ENCODE data around the gene FOXO1.

FOXO1 gene

GRCh38 chr13:40536443-40537113 lies 129.9 kb downstream of the FOXO1 start:
- no peak overlapping the region for H3K4me3 ChIP-seq (ENCODE audit: low read depth, low read length)
- no peaks in the 10 kb centered on the region for H3K27me3 ChIP-seq (replicated peaks)
- no peak for DNase-seq
- H3K27ac ChIP-seq = no peak overlapping the region
- no peak for TF ChIP-seq CTCF (IDR thresholded peaks at IDR 0.05; ENCODE audit: low read depth, low read length, missing control alignments)
- no peaks in the 10 kb centered on the region for H3K36me3 ChIP-seq (replicated peaks)
- in situ Hi-C loops (cut with HindIII; ENCODE audit: low pct_ligation_motif_present, low sequenced_read_pairs) = no loop called here

GRCh38 chr13:40535345-40535836 lies 131.1 kb downstream of the FOXO1 start:
- TF ChIP-seq CTCF (IDR thresholded peaks at IDR 0.05; ENCODE audit: low read depth, low read length, missing control alignments) = no peak
- in situ Hi-C loops (cut with HindIII; ENCODE audit: low pct_ligation_motif_present, low sequenced_read_pairs) = no loop called here

DNA sequence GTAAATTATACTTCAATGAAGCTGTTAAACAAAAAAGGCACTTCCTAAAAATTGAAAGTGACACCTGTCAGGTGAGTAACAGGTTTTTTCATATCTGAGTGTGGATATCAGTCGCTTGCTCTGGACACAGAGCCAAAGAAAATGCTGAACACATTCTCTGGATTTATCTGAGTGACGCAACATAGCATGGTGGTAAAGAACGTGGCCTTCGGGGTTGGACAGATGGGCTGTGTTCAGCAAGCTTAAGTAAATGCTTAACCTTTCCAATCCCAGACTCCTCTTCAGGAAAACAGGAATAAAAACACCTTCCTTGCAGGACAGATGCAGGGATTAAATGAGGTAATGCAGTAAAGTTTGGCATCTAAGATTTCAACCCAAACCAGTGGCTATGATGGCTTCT lies 132.0 kb downstream of the FOXO1 start:
- Histone ChIP-seq H3K27me3 (replicated peaks) (no peaks in the 10 kb centered on the region), H3K4me3 (ENCODE audit: low read depth, low read length) (no peak overlapping the region), H3K27ac (no peak overlapping the region), H3K36me3 (replicated peaks) (no peaks in the 10 kb centered on the region)
- DNase-seq = no peak
- in situ Hi-C loops (cut with HindIII; ENCODE audit: low pct_ligation_motif_present, low sequenced_read_pairs) = no loop called here
- TF ChIP-seq CTCF (IDR thresholded peaks at IDR 0.05; ENCODE audit: low read depth, low read length, missing control alignments) = no peak

More at GRCh38 chr13:40535345-40535836, 131.1 kb downstream of the FOXO1 start:
- no peak for DNase-seq
- no peak overlapping the region for H3K4me3 ChIP-seq (ENCODE audit: low read depth, low read length)
- no peaks in the 10 kb centered on the region for H3K36me3 ChIP-seq (replicated peaks)
- no peak overlapping the region for H3K27ac ChIP-seq
- H3K27me3 ChIP-seq (replicated peaks) = no peaks in the 10 kb centered on the region

- TF ChIP-seq CTCF (IDR thresholded peaks at IDR 0.05; ENCODE audit: low read depth, low read length, missing control alignments) = no peak
- Histone ChIP-seq H3K36me3 (replicated peaks) (no peaks in the 10 kb centered on the region), H3K4me3 (ENCODE audit: low read depth, low read length) (no peak overlapping the region), H3K27ac (no peak overlapping the region), H3K27me3 (replicated peaks) (no peaks in the 10 kb centered on the region)
- DNase-seq = no peak
- in situ Hi-C loops (cut with HindIII; ENCODE audit: low pct_ligation_motif_present, low sequenced_read_pairs) = no loop called here
Observed at GRCh38 chr13:40533072-40533471, 133.4 kb downstream of the FOXO1 start.

DNA sequence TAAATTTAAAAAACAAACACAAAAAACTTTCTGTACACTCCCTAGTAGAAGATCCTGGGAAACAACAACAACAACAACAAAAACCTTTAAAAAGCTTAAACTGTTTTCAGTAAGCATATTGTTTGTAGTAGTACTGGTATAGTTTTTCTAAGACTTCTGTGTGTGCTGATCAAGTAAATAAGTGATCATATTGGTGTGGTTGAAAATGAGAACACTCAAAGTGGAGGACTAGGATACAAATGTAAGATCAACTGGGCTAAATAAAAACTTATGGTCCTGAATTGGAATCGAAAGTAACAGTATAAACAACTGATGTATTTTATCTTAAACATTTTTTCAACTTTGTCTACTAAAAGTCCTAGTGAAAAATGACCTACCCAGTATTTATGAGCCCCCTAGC lies 135.5 kb downstream of the FOXO1 start:
- H3K36me3 ChIP-seq (replicated peaks) = no peaks in the 10 kb centered on the region
- TF ChIP-seq CTCF (IDR thresholded peaks at IDR 0.05; ENCODE audit: low read depth, low read length, missing control alignments) = no peak
- H3K27ac ChIP-seq = no peak overlapping the region
- DNase-seq = no peak
- no peak overlapping the region for H3K4me3 ChIP-seq (ENCODE audit: low read depth, low read length)
- in situ Hi-C loops (cut with HindIII; ENCODE audit: low pct_ligation_motif_present, low sequenced_read_pairs) = no loop called here
- no peaks in the 10 kb centered on the region for H3K27me3 ChIP-seq (replicated peaks)

DNA sequence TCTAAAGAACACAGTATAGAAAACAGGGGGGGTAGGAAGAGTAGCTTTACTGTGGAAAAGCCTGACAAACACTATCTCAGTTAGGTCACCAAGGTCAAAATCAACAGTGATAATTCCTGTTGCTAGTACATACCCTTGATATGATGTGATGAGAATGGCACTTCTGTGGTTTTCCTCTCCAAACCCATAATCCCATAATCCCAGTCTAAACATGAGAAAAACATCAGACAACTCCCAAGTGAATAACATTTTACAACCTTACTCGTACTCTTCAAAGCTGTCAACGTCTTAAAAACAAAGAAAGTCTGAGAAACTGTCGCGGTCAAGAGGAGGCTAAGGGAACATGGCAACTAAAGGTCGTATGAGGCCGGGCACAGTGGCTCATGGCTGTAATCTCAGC lies 137.6 kb downstream of the FOXO1 start:
- no peaks in the 10 kb centered on the region for H3K27me3 ChIP-seq (replicated peaks)
- H3K36me3 ChIP-seq (replicated peaks) = no peaks in the 10 kb centered on the region
- DNase-seq = peak; percentile 20
- TF ChIP-seq CTCF (IDR thresholded peaks at IDR 0.05; ENCODE audit: low read depth, low read length, missing control alignments) = no peak
- H3K27ac ChIP-seq = no peak overlapping the region
- in situ Hi-C loops (cut with HindIII; ENCODE audit: low pct_ligation_motif_present, low sequenced_read_pairs) = no loop called here
- no peak overlapping the region for H3K4me3 ChIP-seq (ENCODE audit: low read depth, low read length)
